ENCODE measurements around the gene SRPK1.
A peak's percentile ranks its signal among the peaks of the same experiment; 100 is the strongest.

- TF ChIP-seq CTCF (IDR thresholded peaks at IDR 0.05; ENCODE audit: borderline replicate concordance, extremely low read depth, low read length, poor library complexity, severe bottlenecking) (peak; percentile 22), EZH2 (IDR thresholded peaks at IDR 0.05; ENCODE audit: borderline replicate concordance, low read depth, low read length, severe bottlenecking) (no peak)
These were observed 27.8 kb upstream of the SRPK1 start for GRCh38 chr6:35948725-35949124.
